B cell (primary cell): ENCODE data around the gene STMN3. TPM values are rescaled to one million over a fixed set of nuclear protein-coding genes. Genes with fewer than 3 reads are reported as not detected.

Source experiments
- ATAC-seq: fragments of 200-7000 bp; cut with Tn5 transposase; one replicate; pipeline ENCODE4 v1.10.0; 2021; ENCODE audit warnings: low read depth, mild to moderate bottlenecking, moderate number of reproducible peaks, moderate library complexity
- CTCF ChIA-PET: fragments of 350-600 bp; sonication (Branson Sonifier 250); formaldehyde crosslinking; loops from one replicate; lab custom pipeline; 2021; ENCODE audit warnings: antibody characterized with exemption, inconsistent platforms; lab: Charles Lee
- POLR2A ChIA-PET: fragments of 350-600 bp; sonication (Branson Sonifier 250); formaldehyde crosslinking; loops from one replicate; lab custom pipeline; 2021; ENCODE audit warnings: antibody characterized with exemption; lab: Charles Lee
- DNase-seq: peaks from one replicate; pipeline ENCODE4 v3.0.0; 2013
- H2AFZ ChIP-seq: 2 replicates; pipeline ENCODE4 v1.6.1; 2012; ENCODE audit warnings: mild to moderate bottlenecking, low read depth, low read length; ENCODE audit not compliant: insufficient read depth, poor library complexity, severe bottlenecking
- H3K27ac ChIP-seq, 2 donors: 1 replicate in 1 of 2; 2 replicates in 1 of 2; pipeline ENCODE4 v1.5.1; 2012 to 2013; ENCODE audit warnings: low read length in 2 of 2, mild to moderate bottlenecking in 2 of 2, moderate library complexity in 1 of 2
- H3K27me3 ChIP-seq, 4 experiments: fragments of 200-600 bp in 1 of 4; sonication (generic) in 1 of 4; replicated peaks in 1 of 4; 1 replicate in 2 of 4; 2 replicates in 2 of 4; pipeline versions ENCODE4 v1.6.1 to v1.7.0; 2013 to 2016; ENCODE audit warnings: low read length in 3 of 4, mild to moderate bottlenecking in 2 of 4, mixed read lengths in 1 of 4, moderate library complexity in 1 of 4; ENCODE audit not compliant: insufficient read depth in 4 of 4, control insufficient read depth in 3 of 4; ENCODE audit errors: control extremely low read depth in 1 of 4
- H3K36me3 ChIP-seq, 2 experiments: replicated peaks in 1 of 2; 1 replicate in 1 of 2; 2 replicates in 1 of 2; pipeline versions ENCODE4 v1.6.1 to v1.7.1; 2013; ENCODE audit warnings: low read length in 1 of 2; ENCODE audit not compliant: insufficient read depth in 2 of 2, control insufficient read depth in 1 of 2; ENCODE audit errors: control extremely low read depth in 1 of 2, extremely low read depth in 1 of 2
- H3K4me1 ChIP-seq, 2 donors: fragments of 200-600 bp in 1 of 2; sonication (generic) in 1 of 2; 1 replicate in 1 of 2; 2 replicates in 1 of 2; pipeline versions ENCODE4 v1.5.1 to v1.6.1; 2013 to 2017; ENCODE audit warnings: low read length in 2 of 2; ENCODE audit not compliant: control insufficient read depth in 2 of 2, insufficient read depth in 2 of 2
- H3K4me2 ChIP-seq: replicated peaks from 2 replicates; pipeline ENCODE3; 2012; ENCODE audit warnings: mild to moderate bottlenecking, low read depth, low read length; ENCODE audit not compliant: poor library complexity, severe bottlenecking
- H3K4me3 ChIP-seq, 5 experiments: fragments of 200-600 bp in 1 of 5; sonication (generic) in 1 of 5; 1 replicate in 3 of 5; 2 replicates in 2 of 5; pipeline versions ENCODE4 v1.5.1 to v1.7.0; 2011 to 2016; ENCODE audit warnings: low read length in 4 of 5, mild to moderate bottlenecking in 4 of 5, low read depth in 2 of 5, control low read depth in 1 of 5, moderate library complexity in 1 of 5; ENCODE audit not compliant: insufficient read depth in 1 of 5; ENCODE audit errors: control extremely low read depth in 1 of 5, extremely low read depth in 1 of 5
- H3K79me2 ChIP-seq: fragments of 200-600 bp; sonication (generic); one replicate; pipeline ENCODE4 v1.6.0; 2016; ENCODE audit warnings: low read length; ENCODE audit not compliant: control insufficient read depth, insufficient read depth
- H3K9ac ChIP-seq: fragments of 200-600 bp; sonication (generic); 2 replicates; pipeline ENCODE4 v1.6.1; 2017; ENCODE audit warnings: mild to moderate bottlenecking, low read length, moderate library complexity
- H3K9me3 ChIP-seq, 3 donors: one replicate each; pipeline versions ENCODE4 v1.6.1 to v1.7.1; 2013; ENCODE audit warnings: low read length in 2 of 3; ENCODE audit not compliant: control insufficient read depth in 2 of 3, insufficient read depth in 1 of 3; ENCODE audit errors: control extremely low read depth in 1 of 3
- H4K20me1 ChIP-seq: 2 replicates; pipeline ENCODE4 v1.6.0; 2012; ENCODE audit warnings: mild to moderate bottlenecking, low read length; ENCODE audit not compliant: insufficient read depth, control insufficient read depth, poor library complexity, severe bottlenecking
- H3K27ac Mint-ChIP-seq: one replicate; pipeline ENCODE4 v1.8.0; 2021; ENCODE audit warnings: mixed read lengths
- H3K27me3 Mint-ChIP-seq: one replicate; pipeline ENCODE4 v1.8.0; 2021; ENCODE audit warnings: mixed read lengths
- H3K4me1 Mint-ChIP-seq: one replicate; pipeline ENCODE4 v1.8.0; 2021; ENCODE audit warnings: mixed read lengths
- H3K4me3 Mint-ChIP-seq: one replicate; pipeline ENCODE4 v1.8.0; 2021; ENCODE audit warnings: mixed read lengths
- H3K9me3 Mint-ChIP-seq: one replicate; pipeline ENCODE4 v1.8.0; 2022; ENCODE audit warnings: mixed read lengths; ENCODE audit not compliant: insufficient read depth
- CTCF ChIP-seq: fragments of 200-600 bp; IDR thresholded peaks from one replicate; pipeline ENCODE4 v1.8.0; 2022; ENCODE audit warnings: antibody characterized with exemption, mild to moderate bottlenecking
- EZH2 ChIP-seq: IDR thresholded peaks from 2 replicates; pipeline ENCODE4 v1.6.1; 2012; ENCODE audit warnings: borderline replicate concordance, low read depth, mild to moderate bottlenecking, moderate library complexity, low read length; ENCODE audit not compliant: insufficient read depth, poor library complexity, severe bottlenecking
- WGBS: methylation state at CpG from one replicate; pipeline ENCODE4 v1.1.5; 2013; ENCODE audit warnings: missing lambda C conversion rate; ENCODE audit not compliant: insufficient coverage; 5-methylcytosine and 5-hydroxymethylcytosine counted together
- intact Hi-C: fragments of 100-400 bp; cut with micrococcal nuclease; formaldehyde crosslinking; loops from one replicate; pipeline ENCODE4 v1.10.0; 2022
- polyA plus RNA-seq: library from polyadenylated mRNA; depleted of rRNA; stranded (reverse); fragments of >200 nt; gene quantifications from 2 replicates; pipeline ENCODE4 v1.2.3, GENCODE V29; 2012
- total RNA-seq, 2 donors: library from RNA; stranded (reverse); fragments of 120-200 nt in 1 of 2; gene quantifications; 1 replicate in 1 of 2; 2 replicates in 1 of 2; pipeline versions ENCODE4 v1.2.3 to v1.2.4, GENCODE V29; 2013 to 2022

The STMN3 gene
- total and polyA plus RNA-seq, 2 donors (not counting 1 experiment from before 2014, with no cell fraction given) = 35.0 to 59.4 TPM

GRCh38 chr20:63622732-63623131 lies 30.5 kb downstream of the STMN3 start:
- H3K4me1 Mint-ChIP-seq = peaks cover 12% of the 10 kb centered on the region
- peaks cover 74% of the 10 kb centered on the region for H3K79me2 ChIP-seq
- 94% methylated on average over 6 of the region's 14 CpGs for WGBS
- no peak overlapping the region for H2AFZ ChIP-seq
- H4K20me1 ChIP-seq = peaks cover 28% of the 10 kb centered on the region
- no peak overlapping the region for H3K9ac ChIP-seq
- peaks cover 3 to 9% of the 10 kb centered on the region in 2 donors for H3K4me1 ChIP-seq
- peak overlapping the region; percentile 37 for H3K27ac Mint-ChIP-seq
- intact Hi-C loops = no loop called here
- no peak overlapping the region for H3K4me3 ChIP-seq
- ChIA-PET POLR2A (interaction anchor here (1.0 kb wide), 1 partner anchor 20 kb away, joined by 5 read pairs; no protein-coding TSS in a partner anchor), CTCF (interaction anchor here (0.7 to 1.1 kb wide), 2 partner anchors 19 to 46 kb away, joined by 3 to 5 read pairs; no protein-coding TSS in a partner anchor)
- H3K9me3 ChIP-seq = no peaks in the 10 kb centered on the region
- H3K4me3 Mint-ChIP-seq = no peak overlapping the region
- no peak overlapping the region for H3K27ac ChIP-seq
- peaks cover 0 to 18% of the 10 kb centered on the region in 2 experiments for H3K36me3 ChIP-seq
- TF ChIP-seq EZH2 = no peak
- no peak for TF ChIP-seq CTCF
- no peaks in the 10 kb centered on the region for H3K27me3 Mint-ChIP-seq
- no peak overlapping the region for H3K4me2 ChIP-seq
- H3K9me3 Mint-ChIP-seq = no peaks in the 10 kb centered on the region
- no peak for ATAC-seq
- DNase-seq = no peak
- H3K27me3 ChIP-seq = no peaks in the 10 kb centered on the region

GRCh38 chr20:63622096-63622495 lies 31.1 kb downstream of the STMN3 start:
- DNase-seq (no peak), ATAC-seq (no peak)
- POLR2A ChIA-PET = interaction anchor here (0.7 to 1.0 kb wide), 2 partner anchors 20 to 244 kb away, joined by 5 to 12 read pairs; no protein-coding TSS in a partner anchor
- peaks cover 28% of the 10 kb centered on the region for H4K20me1 ChIP-seq
- H3K4me2 ChIP-seq = no peak overlapping the region
- no peaks in the 10 kb centered on the region for H3K27me3 Mint-ChIP-seq
- peaks cover 14% of the 10 kb centered on the region for H3K4me1 Mint-ChIP-seq
- H2AFZ ChIP-seq = no peak overlapping the region
- WGBS = 93% methylated on average over 2 of the region's 4 CpGs
- peaks cover 3 to 13% of the 10 kb centered on the region in 2 donors for H3K4me1 ChIP-seq
- CTCF ChIA-PET = interaction anchor here (0.7 to 1.1 kb wide), 2 partner anchors 20 to 45 kb away, joined by 3 to 5 read pairs; no protein-coding TSS in a partner anchor
- no peaks in the 10 kb centered on the region for H3K9me3 Mint-ChIP-seq
- TF ChIP-seq EZH2 (no peak), CTCF (no peak)
- peaks cover 0 to 22% of the 10 kb centered on the region in 2 experiments for H3K36me3 ChIP-seq
- no peak overlapping the region for H3K27ac Mint-ChIP-seq
- no peak overlapping the region for H3K4me3 ChIP-seq
- no peak overlapping the region for H3K9ac ChIP-seq
- intact Hi-C loops = no loop called here
- no peak overlapping the region for H3K27ac ChIP-seq
- peaks cover 76% of the 10 kb centered on the region for H3K79me2 ChIP-seq
- H3K27me3 ChIP-seq = no peaks in the 10 kb centered on the region
- H3K9me3 ChIP-seq = no peaks in the 10 kb centered on the region
- H3K4me3 Mint-ChIP-seq = no peak overlapping the region
